SU-DHL-6 (cell line): ENCODE measurements around the gene KRT78.

Source experiments
- H2AFZ ChIP-seq: fragments of 200-600 bp; sonication (generic); 2 replicates; pipeline ENCODE4 v1.6.1; 2014; ENCODE audit warnings: low read depth, mild to moderate bottlenecking, moderate library complexity, mixed read lengths, antibody characterized with exemption, low read length; ENCODE audit not compliant: severe bottlenecking
- H3F3A ChIP-seq: fragments of 200-600 bp; shearing (Covaris generic); 2 replicates; pipeline ENCODE4 v1.6.0; 2016; ENCODE audit warnings: antibody characterized with exemption, mild to moderate bottlenecking; ENCODE audit not compliant: insufficient read depth
- H3K27ac ChIP-seq: fragments of 200-600 bp; sonication (generic); 2 replicates; pipeline ENCODE4 v1.5.1; 2016; ENCODE audit warnings: low read depth, mild to moderate bottlenecking, low read length, moderate library complexity, mixed read lengths
- H3K27me3 ChIP-seq: fragments of 200-600 bp; sonication (generic), shearing (Covaris generic); 2 replicates; pipeline ENCODE4 v1.6.0; 2014; ENCODE audit warnings: mild to moderate bottlenecking, low read length
- H3K36me3 ChIP-seq: fragments of 200-600 bp; sonication (generic); 2 replicates; pipeline ENCODE4 v1.6.1; 2014; ENCODE audit warnings: mild to moderate bottlenecking, low read length, mixed read lengths
- H3K4me2 ChIP-seq: fragments of 300-600, 200-600 bp; shearing (Covaris generic), sonication (generic); 2 replicates; pipeline ENCODE4 v1.6.0; 2014; ENCODE audit warnings: low read length, low read depth, mild to moderate bottlenecking; ENCODE audit not compliant: poor library complexity, severe bottlenecking
- H3K4me3 ChIP-seq: fragments of 200-600 bp; sonication (generic); 2 replicates; pipeline ENCODE4 v1.5.1; 2014; ENCODE audit warnings: antibody characterized with exemption, low read length, mild to moderate bottlenecking, mixed read lengths; ENCODE audit not compliant: insufficient read depth, poor library complexity, severe bottlenecking
- H3K79me2 ChIP-seq: fragments of 200-600 bp; sonication (generic); 2 replicates; pipeline ENCODE4 v1.6.1; 2014; ENCODE audit warnings: mild to moderate bottlenecking, low read length, moderate library complexity; ENCODE audit not compliant: insufficient read depth
- H3K9ac ChIP-seq: fragments of 200-600 bp; sonication (generic); 2 replicates; pipeline ENCODE4 v1.7.0; 2014; ENCODE audit warnings: mild to moderate bottlenecking, low read length
- H3K9me2 ChIP-seq: fragments of 200-600 bp; sonication (generic); replicated peaks from 2 replicates; pipeline ENCODE4 v1.6.1; 2014; ENCODE audit warnings: low read length; ENCODE audit not compliant: insufficient read depth
- H3K9me3 ChIP-seq: fragments of 200-600 bp; sonication (generic); 2 replicates; pipeline ENCODE4 v1.6.1; 2014; ENCODE audit warnings: low read length, mixed read lengths; ENCODE audit not compliant: insufficient read depth
- H4K20me1 ChIP-seq: fragments of 200-600 bp; sonication (generic); 2 replicates; pipeline ENCODE4 v1.6.1; 2014; ENCODE audit warnings: low read depth, mild to moderate bottlenecking, antibody characterized with exemption, low read length, moderate library complexity, mixed read lengths
- EZH2phosphoT487 ChIP-seq: fragments of 200-600 bp; sonication (generic), shearing (Covaris generic); conservative IDR thresholded peaks from 2 replicates; pipeline ENCODE4 v1.6.1; 2018; ENCODE audit warnings: mild to moderate bottlenecking, antibody characterized with exemption, low read length, moderate library complexity, mixed read lengths
- TF ChIP-seq, protein P1 (sequence below): fragments of 200-600 bp; sonication (generic); IDR thresholded peaks from one replicate; pipeline ENCODE4 v1.5.1; 2017; ENCODE audit warnings: antibody characterized with exemption, mild to moderate bottlenecking, low read length, moderate library complexity; ENCODE audit not compliant: insufficient read depth, poor library complexity, severe bottlenecking

KRT78 gene

DNA sequence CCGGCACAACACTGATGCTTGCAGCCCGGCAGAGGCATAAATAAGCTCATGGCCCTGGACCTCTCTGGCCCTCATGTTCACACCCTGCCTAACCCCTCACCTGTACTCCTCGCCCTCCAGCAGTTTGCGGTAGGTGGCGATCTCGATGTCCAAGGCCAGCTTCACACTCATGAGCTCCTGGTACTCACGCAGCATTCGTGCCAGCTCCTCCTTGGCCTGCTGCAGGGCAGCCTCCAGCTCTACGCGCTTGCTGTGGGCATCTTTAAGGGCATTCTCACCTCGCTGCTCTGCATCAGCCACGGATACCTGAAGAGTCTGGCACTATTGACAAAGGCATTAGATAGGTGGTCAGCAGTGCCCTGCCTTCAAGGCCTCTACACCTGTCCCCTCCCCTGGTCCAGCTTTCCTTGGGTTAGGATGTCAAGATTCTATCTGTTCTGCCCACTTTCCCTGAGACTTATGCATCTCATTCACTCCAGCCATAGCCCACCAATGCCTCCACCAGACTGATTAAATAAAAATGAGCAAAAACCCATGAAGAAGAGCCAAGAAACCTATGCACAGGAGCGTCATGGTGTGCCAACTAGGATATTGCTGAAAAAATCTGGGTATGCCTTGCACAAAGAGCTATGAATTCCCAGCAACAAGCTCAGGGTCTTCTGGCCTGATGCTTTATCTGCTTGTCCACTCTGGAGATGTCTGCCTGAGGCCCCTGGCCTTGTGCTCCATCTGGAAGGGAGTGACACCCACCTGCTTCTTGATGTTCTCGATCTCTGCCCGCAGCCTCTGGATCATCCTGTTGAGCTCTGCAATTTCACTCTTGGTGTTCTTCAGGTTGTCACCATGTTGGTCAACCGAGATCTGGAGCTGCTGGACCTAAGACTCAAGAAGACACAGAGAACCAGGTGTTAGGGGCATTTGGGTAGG, 41.0 kb downstream of the KRT78 start:
- Histone ChIP-seq H4K20me1 (no peaks in the 10 kb centered on the region), H3K27ac (no peak overlapping the region), H3K9me2 (no peaks in the 10 kb centered on the region), H3K4me3 (no peak overlapping the region), H3K79me2 (no peaks in the 10 kb centered on the region), H3K36me3 (no peaks in the 10 kb centered on the region), H3K27me3 (no peaks in the 10 kb centered on the region), H3K4me2 (no peak overlapping the region), H3F3A (no peaks in the 10 kb centered on the region), H2AFZ (no peak overlapping the region), H3K9ac (no peak overlapping the region), H3K9me3 (no peaks in the 10 kb centered on the region)
- TF ChIP-seq, protein P1, sequence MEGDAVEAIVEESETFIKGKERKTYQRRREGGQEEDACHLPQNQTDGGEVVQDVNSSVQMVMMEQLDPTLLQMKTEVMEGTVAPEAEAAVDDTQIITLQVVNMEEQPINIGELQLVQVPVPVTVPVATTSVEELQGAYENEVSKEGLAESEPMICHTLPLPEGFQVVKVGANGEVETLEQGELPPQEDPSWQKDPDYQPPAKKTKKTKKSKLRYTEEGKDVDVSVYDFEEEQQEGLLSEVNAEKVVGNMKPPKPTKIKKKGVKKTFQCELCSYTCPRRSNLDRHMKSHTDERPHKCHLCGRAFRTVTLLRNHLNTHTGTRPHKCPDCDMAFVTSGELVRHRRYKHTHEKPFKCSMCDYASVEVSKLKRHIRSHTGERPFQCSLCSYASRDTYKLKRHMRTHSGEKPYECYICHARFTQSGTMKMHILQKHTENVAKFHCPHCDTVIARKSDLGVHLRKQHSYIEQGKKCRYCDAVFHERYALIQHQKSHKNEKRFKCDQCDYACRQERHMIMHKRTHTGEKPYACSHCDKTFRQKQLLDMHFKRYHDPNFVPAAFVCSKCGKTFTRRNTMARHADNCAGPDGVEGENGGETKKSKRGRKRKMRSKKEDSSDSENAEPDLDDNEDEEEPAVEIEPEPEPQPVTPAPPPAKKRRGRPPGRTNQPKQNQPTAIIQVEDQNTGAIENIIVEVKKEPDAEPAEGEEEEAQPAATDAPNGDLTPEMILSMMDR = no peak
- no peak for TF ChIP-seq EZH2phosphoT487

GRCh38 chr12:52806821-52807543, 41.8 kb downstream of the KRT78 start:
- H3K4me2 ChIP-seq = no peak overlapping the region
- no peaks in the 10 kb centered on the region for H3K9me3 ChIP-seq
- TF ChIP-seq, protein P1 = no peak
- no peak for TF ChIP-seq EZH2phosphoT487
- no peaks in the 10 kb centered on the region for H3K36me3 ChIP-seq
- no peaks in the 10 kb centered on the region for H3K9me2 ChIP-seq
- no peaks in the 10 kb centered on the region for H3K79me2 ChIP-seq
- H3F3A ChIP-seq = no peaks in the 10 kb centered on the region
- no peaks in the 10 kb centered on the region for H3K27me3 ChIP-seq
- no peak overlapping the region for H3K9ac ChIP-seq
- H4K20me1 ChIP-seq = no peaks in the 10 kb centered on the region
- H3K27ac ChIP-seq = no peak overlapping the region
- H2AFZ ChIP-seq = no peak overlapping the region
- H3K4me3 ChIP-seq = no peak overlapping the region

DNA sequence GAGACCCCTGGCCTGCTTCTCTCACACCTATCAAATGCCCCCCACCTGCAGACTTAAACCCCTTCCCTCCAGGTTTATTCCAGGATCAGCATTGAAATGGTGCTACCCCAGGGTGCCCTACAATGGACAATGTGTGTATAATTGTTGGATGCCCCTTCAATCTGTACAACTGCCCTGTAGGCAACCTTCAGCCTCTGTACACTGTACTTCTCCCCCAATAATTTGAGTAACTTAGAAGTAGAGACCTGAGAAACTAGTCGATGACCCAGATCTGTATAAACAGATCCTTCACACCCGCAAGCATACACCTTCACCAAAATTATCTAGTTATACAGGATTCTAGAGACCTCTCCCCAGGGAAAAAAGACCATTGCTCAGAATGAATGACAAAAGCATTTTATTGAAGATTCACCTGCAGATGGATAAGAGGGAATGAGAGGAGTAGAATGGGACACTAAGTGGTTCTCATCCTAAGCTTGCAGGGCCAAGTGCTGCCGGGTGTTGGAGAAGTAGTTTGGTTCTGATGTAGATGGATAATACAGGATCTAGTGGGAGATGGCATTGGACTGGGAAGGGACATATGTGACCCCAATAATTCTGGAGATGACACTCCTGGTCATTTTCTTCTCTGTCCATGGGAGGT, 42.5 kb downstream of the KRT78 start:
- Histone ChIP-seq H3K4me3 (no peak overlapping the region), H3K9me2 (no peaks in the 10 kb centered on the region), H3K27me3 (no peaks in the 10 kb centered on the region), H3K4me2 (no peak overlapping the region), H3K36me3 (no peaks in the 10 kb centered on the region), H3K27ac (no peak overlapping the region), H3F3A (no peaks in the 10 kb centered on the region), H4K20me1 (no peaks in the 10 kb centered on the region), H3K9ac (no peak overlapping the region), H2AFZ (no peak overlapping the region), H3K9me3 (no peaks in the 10 kb centered on the region), H3K79me2 (no peaks in the 10 kb centered on the region)
- TF ChIP-seq, protein P1 = no peak
- TF ChIP-seq EZH2phosphoT487 = no peak
